DND-41 (cell line): ENCODE measurements around the gene USP46.

ENCODE experiments used
- ATAC-seq: fragments of 200-7000 bp; cut with Tn5 transposase; 3 replicates; pipeline ENCODE4 v1.9.1; 2021; ENCODE audit warnings: low read depth; ENCODE audit not compliant: insufficient read depth
- DNase-seq: peaks from one replicate; pipeline ENCODE4 v3.0.0-alpha.2; 2020
- H2AFZ ChIP-seq: 2 replicates; pipeline ENCODE4 v1.6.0; 2012; ENCODE audit warnings: low read depth, low read length
- H3K27ac ChIP-seq: 2 replicates; pipeline ENCODE4 v1.5.1; 2012; ENCODE audit warnings: low read length, inconsistent platforms
- H3K27me3 ChIP-seq: fragments of 200-600 bp; sonication (generic); 2 replicates; pipeline ENCODE4 v1.6.0; 2012; ENCODE audit warnings: low read length, mild to moderate bottlenecking, inconsistent platforms; ENCODE audit not compliant: insufficient read depth, poor library complexity
- H3K36me3 ChIP-seq: 2 replicates; pipeline ENCODE4 v1.5.1; 2012; ENCODE audit warnings: low read length, inconsistent platforms; ENCODE audit not compliant: insufficient read depth
- H3K4me1 ChIP-seq: 2 replicates; pipeline ENCODE4 v1.5.1; 2012; ENCODE audit warnings: mild to moderate bottlenecking, low read length; ENCODE audit not compliant: insufficient read depth
- H3K4me2 ChIP-seq: 2 replicates; pipeline ENCODE4 v1.6.0; 2012; ENCODE audit warnings: mild to moderate bottlenecking, moderate library complexity, low read length, inconsistent platforms; ENCODE audit not compliant: insufficient read depth
- H3K4me3 ChIP-seq, 2 experiments: fragments of 200-600 bp in 1 of 2; shearing (Covaris generic) in 1 of 2; 2 replicates each; pipeline ENCODE4 v1.5.1; 2012 to 2016; ENCODE audit warnings: inconsistent platforms in 2 of 2, low read length in 2 of 2, mild to moderate bottlenecking in 2 of 2, low read depth in 1 of 2, moderate library complexity in 1 of 2
- H3K79me2 ChIP-seq: 2 replicates; pipeline ENCODE4 v1.6.0; 2012; ENCODE audit warnings: low read length, inconsistent platforms; ENCODE audit not compliant: insufficient read depth
- H3K9ac ChIP-seq: 2 replicates; pipeline ENCODE4 v1.6.0; 2012; ENCODE audit warnings: low read depth, mild to moderate bottlenecking, inconsistent platforms, low read length, moderate library complexity
- H3K9me3 ChIP-seq: 2 replicates; pipeline ENCODE4 v1.5.1; 2012; ENCODE audit warnings: low read length, moderate library complexity, mild to moderate bottlenecking, inconsistent platforms; ENCODE audit not compliant: insufficient read depth, severe bottlenecking
- H4K20me1 ChIP-seq: 2 replicates; pipeline ENCODE4 v1.6.0; 2012; ENCODE audit warnings: low read length; ENCODE audit not compliant: insufficient read depth
- EZH2 ChIP-seq: IDR thresholded peaks from 3 replicates; pipeline ENCODE4 v1.6.1; 2012; ENCODE audit warnings: borderline replicate concordance, low read depth, mild to moderate bottlenecking, moderate library complexity, low read length, inconsistent platforms; ENCODE audit not compliant: severe bottlenecking
- TF ChIP-seq, protein P1 (sequence below): IDR thresholded peaks from 2 replicates; pipeline ENCODE4 v1.5.1; 2012; ENCODE audit warnings: borderline replicate concordance, low read length, moderate library complexity, mild to moderate bottlenecking; ENCODE audit not compliant: poor library complexity, severe bottlenecking; ENCODE audit errors: extremely low read depth

The USP46 gene

DNA sequence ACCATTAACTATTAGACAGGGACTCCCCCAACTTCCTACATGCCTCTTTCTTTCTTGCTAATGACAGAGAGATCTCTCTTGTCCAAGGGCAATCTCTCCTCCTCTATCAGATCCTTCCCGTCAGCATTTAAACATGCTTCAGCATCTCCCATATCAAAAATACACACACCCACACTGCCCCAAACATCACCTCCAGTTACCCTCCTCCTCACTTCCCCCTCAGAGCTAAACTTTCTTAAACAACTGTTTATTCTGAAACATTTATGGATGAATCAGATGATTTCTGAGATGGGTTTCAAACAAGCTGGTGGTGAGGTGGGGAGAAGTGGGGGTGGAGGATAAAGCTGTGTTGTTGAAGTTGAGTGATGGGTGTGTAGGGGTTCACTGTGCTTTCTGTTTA, 23.5 kb downstream of the USP46 start:
- no peaks in the 10 kb centered on the region for H3K9me3 ChIP-seq
- ATAC-seq: no peak
- TF ChIP-seq, protein P1, sequence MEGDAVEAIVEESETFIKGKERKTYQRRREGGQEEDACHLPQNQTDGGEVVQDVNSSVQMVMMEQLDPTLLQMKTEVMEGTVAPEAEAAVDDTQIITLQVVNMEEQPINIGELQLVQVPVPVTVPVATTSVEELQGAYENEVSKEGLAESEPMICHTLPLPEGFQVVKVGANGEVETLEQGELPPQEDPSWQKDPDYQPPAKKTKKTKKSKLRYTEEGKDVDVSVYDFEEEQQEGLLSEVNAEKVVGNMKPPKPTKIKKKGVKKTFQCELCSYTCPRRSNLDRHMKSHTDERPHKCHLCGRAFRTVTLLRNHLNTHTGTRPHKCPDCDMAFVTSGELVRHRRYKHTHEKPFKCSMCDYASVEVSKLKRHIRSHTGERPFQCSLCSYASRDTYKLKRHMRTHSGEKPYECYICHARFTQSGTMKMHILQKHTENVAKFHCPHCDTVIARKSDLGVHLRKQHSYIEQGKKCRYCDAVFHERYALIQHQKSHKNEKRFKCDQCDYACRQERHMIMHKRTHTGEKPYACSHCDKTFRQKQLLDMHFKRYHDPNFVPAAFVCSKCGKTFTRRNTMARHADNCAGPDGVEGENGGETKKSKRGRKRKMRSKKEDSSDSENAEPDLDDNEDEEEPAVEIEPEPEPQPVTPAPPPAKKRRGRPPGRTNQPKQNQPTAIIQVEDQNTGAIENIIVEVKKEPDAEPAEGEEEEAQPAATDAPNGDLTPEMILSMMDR: no peak
- TF ChIP-seq EZH2: no peak
- no peak overlapping the region for H3K4me3 ChIP-seq
- DNase-seq: no peak
- H2AFZ ChIP-seq: no peak overlapping the region
- no peaks in the 10 kb centered on the region for H3K36me3 ChIP-seq
- H3K4me2 ChIP-seq: no peak overlapping the region
- no peaks in the 10 kb centered on the region for H3K27me3 ChIP-seq
- H3K79me2 ChIP-seq: peaks cover 2% of the 10 kb centered on the region; the same call in 1 of the 2 replicates
- no peak overlapping the region for H3K27ac ChIP-seq
- H3K9ac ChIP-seq: no peak overlapping the region
- H4K20me1 ChIP-seq: no peaks in the 10 kb centered on the region; the same call in 1 of the 2 replicates
- H3K4me1 ChIP-seq: no peaks in the 10 kb centered on the region

DNA sequence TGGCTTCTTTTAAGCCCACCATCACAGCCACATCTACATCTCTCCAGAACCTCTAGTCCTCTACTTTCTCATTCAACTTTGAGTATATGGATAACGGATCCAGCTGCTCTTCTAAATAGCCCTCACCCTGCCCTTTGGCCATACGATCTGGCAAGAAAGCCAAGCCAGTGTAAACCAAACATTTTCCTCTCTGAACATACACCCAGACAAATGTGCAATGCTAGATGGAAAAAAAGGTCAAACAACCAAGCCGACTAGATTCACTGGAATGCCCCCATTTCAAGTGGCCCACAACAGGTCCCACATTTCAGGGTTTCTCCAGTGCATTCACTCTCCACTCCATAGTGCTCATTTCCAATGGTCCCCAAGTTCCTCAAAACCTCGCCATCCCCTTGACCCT, 24.0 kb downstream of the USP46 start:
- Histone ChIP-seq H3K27me3 (no peaks in the 10 kb centered on the region), H2AFZ (no peak overlapping the region), H3K4me1 (no peaks in the 10 kb centered on the region), H3K36me3 (no peaks in the 10 kb centered on the region), H4K20me1 (no peaks in the 10 kb centered on the region; the same call in 1 of the 2 replicates), H3K9ac (no peak overlapping the region), H3K9me3 (no peaks in the 10 kb centered on the region), H3K27ac (no peak overlapping the region), H3K4me3 (no peak overlapping the region), H3K79me2 (peaks cover 2% of the 10 kb centered on the region; the same call in 1 of the 2 replicates), H3K4me2 (no peak overlapping the region)
- TF ChIP-seq, protein P1: no peak
- no peak for TF ChIP-seq EZH2
- DNase-seq: no peak
- ATAC-seq: no peak

DNA sequence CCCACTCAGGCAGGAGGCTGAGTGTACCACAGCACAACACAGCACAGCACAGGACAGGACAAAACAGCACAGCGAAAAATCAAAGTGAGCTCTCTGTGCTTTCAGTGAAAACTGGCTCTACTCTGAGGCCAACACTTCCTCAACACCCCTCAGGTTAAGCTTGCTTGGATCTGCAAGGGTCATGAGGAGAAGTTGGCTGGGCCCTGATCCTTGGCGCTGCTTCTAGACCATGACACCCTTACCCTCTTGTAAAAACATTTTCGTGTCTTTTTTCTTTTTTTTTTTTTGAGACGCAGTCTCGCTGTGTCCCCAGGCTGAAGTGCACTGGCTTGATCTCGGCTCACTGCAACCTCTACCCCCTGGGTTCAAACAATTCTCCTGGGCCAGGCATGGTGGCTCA, 25.3 kb downstream of the USP46 start:
- ATAC-seq (no peak), DNase-seq (no peak)
- H3K9ac ChIP-seq: no peak overlapping the region
- H2AFZ ChIP-seq: no peak overlapping the region
- H3K4me3 ChIP-seq: no peak overlapping the region
- no peaks in the 10 kb centered on the region; the same call in 1 of the 2 replicates for H4K20me1 ChIP-seq
- no peak overlapping the region for H3K4me2 ChIP-seq
- H3K27ac ChIP-seq: no peak overlapping the region
- H3K4me1 ChIP-seq: no peaks in the 10 kb centered on the region
- no peaks in the 10 kb centered on the region for H3K36me3 ChIP-seq
- H3K27me3 ChIP-seq: no peaks in the 10 kb centered on the region
- no peak for TF ChIP-seq EZH2
- TF ChIP-seq, protein P1: no peak
- no peaks in the 10 kb centered on the region for H3K9me3 ChIP-seq
- peaks cover 2% of the 10 kb centered on the region; the same call in 1 of the 2 replicates for H3K79me2 ChIP-seq

DNA sequence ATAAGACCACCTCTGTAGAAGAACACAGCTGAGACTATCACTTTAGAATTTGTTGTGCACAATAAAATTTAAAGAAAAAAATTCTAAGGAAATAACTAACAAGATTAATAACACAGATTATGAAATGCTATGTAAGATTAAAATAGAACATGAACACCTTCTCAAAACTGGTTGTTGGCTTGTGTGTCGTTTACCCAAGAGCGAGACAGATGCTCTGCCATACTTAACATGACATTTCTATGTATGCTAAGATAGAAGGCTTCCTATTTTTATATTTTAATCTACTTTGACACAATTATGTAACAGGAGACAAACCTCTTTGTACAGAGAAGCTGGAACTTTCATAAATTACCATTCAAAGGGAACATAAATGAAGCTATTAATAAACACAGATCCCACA, 30.1 kb downstream of the USP46 start:
- no peak overlapping the region for H3K9ac ChIP-seq
- no peak overlapping the region for H3K4me3 ChIP-seq
- H3K9me3 ChIP-seq: no peaks in the 10 kb centered on the region
- no peak for TF ChIP-seq EZH2
- TF ChIP-seq, protein P1: no peak
- ATAC-seq (no peak), DNase-seq (no peak)
- H3K36me3 ChIP-seq: no peaks in the 10 kb centered on the region; the same call in 1 of the 2 replicates
- H2AFZ ChIP-seq: no peak overlapping the region
- no peak overlapping the region for H3K4me2 ChIP-seq
- H3K27ac ChIP-seq: no peak overlapping the region
- H4K20me1 ChIP-seq: no peaks in the 10 kb centered on the region
- no peaks in the 10 kb centered on the region for H3K27me3 ChIP-seq
- no peaks in the 10 kb centered on the region for H3K4me1 ChIP-seq
- no peaks in the 10 kb centered on the region for H3K79me2 ChIP-seq
